GM18511 (cell line): ENCODE measurements around the gene DIP2C.
A peak's percentile ranks its signal among the peaks of the same experiment; 100 is the strongest.
"Not testable (repeated sequence)": the region's sequence is repeated elsewhere in the genome, so short reads cannot be mapped to it uniquely, and the experiment has no call there.

Source experiments
- ATAC-seq: cut with Tn5 transposase; IDR thresholded peaks from one replicate; pipeline ENCODE4 v1.9.1; 2021; ENCODE audit warnings: mild to moderate bottlenecking, moderate library complexity; ENCODE audit not compliant: unreplicated experiment

DIP2C gene

GRCh38 chr10:543862-544822 lies 145.3 kb downstream of the DIP2C start:
- ATAC-seq, result peak; percentile 48

GRCh38 chr10:543131-543530 lies 146.3 kb downstream of the DIP2C start:
- ATAC-seq, result no peak

- peak; percentile 87 for ATAC-seq
Measured at GRCh38 chr10:541750-542371, 147.6 kb downstream of the DIP2C start.

- ATAC-seq, result no peak
Measured at GRCh38 chr10:541041-541440, 148.4 kb downstream of the DIP2C start.

GRCh38 chr10:538895-539294 lies 150.6 kb downstream of the DIP2C start:
- ATAC-seq, result no peak

- no peak for ATAC-seq
Measured at GRCh38 chr10:536935-537334, 152.5 kb downstream of the DIP2C start.

- no peak for ATAC-seq
Measured at GRCh38 chr10:536371-536925, 153.0 kb downstream of the DIP2C start.

GRCh38 chr10:535952-536351 lies 153.5 kb downstream of the DIP2C start:
- ATAC-seq, result no peak

- ATAC-seq, result no peak
Measured at GRCh38 chr10:535051-535450, 154.4 kb downstream of the DIP2C start.

- no peak for ATAC-seq
Measured at GRCh38 chr10:534047-534566, 155.4 kb downstream of the DIP2C start.

- no peak for ATAC-seq
Measured at GRCh38 chr10:533611-534010, 155.9 kb downstream of the DIP2C start.

GRCh38 chr10:533186-533585 lies 156.3 kb downstream of the DIP2C start:
- ATAC-seq, result no peak

GRCh38 chr10:532331-532730 lies 157.1 kb downstream of the DIP2C start:
- not testable (repeated sequence) for ATAC-seq

GRCh38 chr10:531541-531940 lies 157.9 kb downstream of the DIP2C start:
- no peak for ATAC-seq

- ATAC-seq, result no peak
Measured at GRCh38 chr10:530717-531116, 158.8 kb downstream of the DIP2C start.

GRCh38 chr10:529468-530230 lies 159.8 kb downstream of the DIP2C start:
- no peak for ATAC-seq

- ATAC-seq, result no peak
Measured at GRCh38 chr10:528173-529165, 161.0 kb downstream of the DIP2C start.

- no peak for ATAC-seq
Measured at GRCh38 chr10:527416-527815, 162.1 kb downstream of the DIP2C start.

- no peak for ATAC-seq
Measured at GRCh38 chr10:526651-527312, 162.7 kb downstream of the DIP2C start.
